Measurements from ENCODE around the gene SPATA1.

SPATA1 gene

DNA sequence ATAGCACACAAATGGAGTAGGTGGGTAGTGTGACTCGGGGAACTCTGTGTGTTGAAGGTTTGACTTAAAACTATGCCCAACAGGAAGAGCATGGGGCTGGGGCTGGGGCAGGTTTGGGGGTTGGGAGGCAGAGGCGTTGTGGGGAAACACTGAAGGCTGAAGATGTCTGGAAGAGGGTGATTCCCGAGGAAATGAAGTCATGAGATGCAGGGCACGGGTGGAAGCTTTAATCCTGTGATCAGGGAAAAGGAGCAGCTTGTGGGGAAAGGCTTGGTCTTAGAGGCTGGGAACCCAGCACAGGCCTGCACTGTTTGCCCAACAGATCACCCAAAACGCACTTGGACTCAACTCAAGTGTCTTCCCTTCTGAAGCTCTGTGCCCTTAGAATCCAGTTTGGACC is 94.6 kb downstream of the SPATA1 start:
- TF ChIP-seq, protein P1, sequence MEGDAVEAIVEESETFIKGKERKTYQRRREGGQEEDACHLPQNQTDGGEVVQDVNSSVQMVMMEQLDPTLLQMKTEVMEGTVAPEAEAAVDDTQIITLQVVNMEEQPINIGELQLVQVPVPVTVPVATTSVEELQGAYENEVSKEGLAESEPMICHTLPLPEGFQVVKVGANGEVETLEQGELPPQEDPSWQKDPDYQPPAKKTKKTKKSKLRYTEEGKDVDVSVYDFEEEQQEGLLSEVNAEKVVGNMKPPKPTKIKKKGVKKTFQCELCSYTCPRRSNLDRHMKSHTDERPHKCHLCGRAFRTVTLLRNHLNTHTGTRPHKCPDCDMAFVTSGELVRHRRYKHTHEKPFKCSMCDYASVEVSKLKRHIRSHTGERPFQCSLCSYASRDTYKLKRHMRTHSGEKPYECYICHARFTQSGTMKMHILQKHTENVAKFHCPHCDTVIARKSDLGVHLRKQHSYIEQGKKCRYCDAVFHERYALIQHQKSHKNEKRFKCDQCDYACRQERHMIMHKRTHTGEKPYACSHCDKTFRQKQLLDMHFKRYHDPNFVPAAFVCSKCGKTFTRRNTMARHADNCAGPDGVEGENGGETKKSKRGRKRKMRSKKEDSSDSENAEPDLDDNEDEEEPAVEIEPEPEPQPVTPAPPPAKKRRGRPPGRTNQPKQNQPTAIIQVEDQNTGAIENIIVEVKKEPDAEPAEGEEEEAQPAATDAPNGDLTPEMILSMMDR (IDR thresholded peaks at IDR 0.05; ENCODE audit: low read depth, low read length): no peak
- no peak for DNase-seq (ENCODE audit: low read depth in 2 of 2)
- no peak overlapping the region for H3K4me3 ChIP-seq (replicated peaks in 1 of 2; ENCODE audit: low read depth in 2 of 2, low read length in 2 of 2)

DNA sequence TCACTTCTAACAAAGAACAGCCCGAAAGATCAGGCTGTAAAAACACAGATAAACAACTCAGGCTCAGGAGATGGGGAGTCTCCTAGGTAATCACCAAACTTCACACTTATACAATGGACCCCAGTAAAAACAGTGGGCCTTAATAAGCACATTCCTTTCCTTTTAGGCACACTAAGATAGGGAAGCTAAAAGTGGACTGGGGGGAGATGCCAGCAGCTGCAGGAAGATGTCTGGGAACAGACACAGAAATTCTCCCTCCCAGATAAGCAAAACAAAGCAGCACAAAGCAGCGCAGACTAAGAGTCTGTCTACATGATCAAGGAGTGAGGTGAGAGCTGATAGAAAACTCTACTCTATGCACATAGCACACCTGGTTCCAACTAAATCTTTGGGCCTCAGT is 97.0 kb downstream of the SPATA1 start:
- H3K4me3 ChIP-seq (replicated peaks in 1 of 2; ENCODE audit: low read depth in 2 of 2, low read length in 2 of 2): peak overlapping the region in 1 of 2 donors; percentile 39
- TF ChIP-seq, protein P1 (IDR thresholded peaks at IDR 0.05; ENCODE audit: low read depth, low read length): no peak
- DNase-seq (ENCODE audit: low read depth in 2 of 2): peak; percentile 40 to 77

DNA sequence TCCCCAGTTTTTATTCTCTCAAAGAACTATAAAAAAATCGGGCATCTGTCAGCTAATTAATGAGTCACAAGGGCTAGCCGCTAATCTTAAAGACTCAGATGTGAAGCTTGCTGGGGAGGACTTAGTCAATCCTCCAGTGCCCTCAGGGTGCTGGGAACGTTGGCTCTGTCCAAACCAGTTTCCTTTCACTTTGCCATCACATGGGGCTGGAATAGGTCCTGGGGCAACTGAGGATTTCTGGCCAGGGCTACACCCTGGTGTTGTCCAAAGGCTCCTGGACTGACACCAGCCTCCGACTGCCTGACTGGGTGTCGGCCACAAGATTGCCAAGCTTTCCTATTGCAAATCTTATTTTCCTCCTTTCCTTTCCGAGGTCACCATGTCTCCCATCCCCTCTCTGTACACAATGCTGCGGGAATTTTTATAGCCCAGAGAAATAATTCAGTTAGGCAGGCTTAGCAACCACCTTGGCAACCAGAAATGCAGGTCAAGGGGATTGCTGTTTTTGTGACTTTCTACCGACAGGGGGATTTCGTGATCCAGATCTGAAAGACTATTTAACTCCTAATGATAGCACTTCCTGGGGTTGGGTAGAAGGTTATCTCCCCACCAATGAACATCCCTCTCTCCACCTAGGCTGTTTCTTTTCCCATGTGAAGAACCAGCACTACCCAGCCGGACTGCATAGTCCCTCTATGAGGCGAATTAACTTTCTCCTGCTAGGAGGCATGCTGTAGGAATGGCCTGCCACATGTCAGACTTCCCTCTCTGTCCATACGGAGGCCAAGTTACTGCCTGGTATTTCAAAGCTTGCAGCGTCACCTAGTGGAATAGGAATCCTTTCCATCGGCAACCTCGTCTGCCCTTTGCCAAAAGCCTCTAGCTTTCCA is 98.0 kb downstream of the SPATA1 start:
- TF ChIP-seq, protein P1 (IDR thresholded peaks at IDR 0.05; ENCODE audit: low read depth, low read length): peak; percentile 68
- peak; percentile 93 to 94 for DNase-seq (ENCODE audit: low read depth in 2 of 2)
- H3K4me3 ChIP-seq (replicated peaks in 1 of 2; ENCODE audit: low read depth in 2 of 2, low read length in 2 of 2): peak overlapping the region; percentile 39

- TF ChIP-seq, protein P1 (IDR thresholded peaks at IDR 0.05; ENCODE audit: low read depth, low read length): no peak
- H3K4me3 ChIP-seq (replicated peaks in 1 of 2; ENCODE audit: low read depth in 2 of 2, low read length in 2 of 2): no peak overlapping the region
- DNase-seq (ENCODE audit: low read depth in 2 of 2): no peak
Measured at GRCh38 chr1:84605157-84605556, 99.0 kb downstream of the SPATA1 start.

GRCh38 chr1:84606977-84607376 is 100.8 kb downstream of the SPATA1 start:
- TF ChIP-seq, protein P1 (IDR thresholded peaks at IDR 0.05; ENCODE audit: low read depth, low read length): no peak
- DNase-seq (ENCODE audit: low read depth in 2 of 2): no peak

DNA sequence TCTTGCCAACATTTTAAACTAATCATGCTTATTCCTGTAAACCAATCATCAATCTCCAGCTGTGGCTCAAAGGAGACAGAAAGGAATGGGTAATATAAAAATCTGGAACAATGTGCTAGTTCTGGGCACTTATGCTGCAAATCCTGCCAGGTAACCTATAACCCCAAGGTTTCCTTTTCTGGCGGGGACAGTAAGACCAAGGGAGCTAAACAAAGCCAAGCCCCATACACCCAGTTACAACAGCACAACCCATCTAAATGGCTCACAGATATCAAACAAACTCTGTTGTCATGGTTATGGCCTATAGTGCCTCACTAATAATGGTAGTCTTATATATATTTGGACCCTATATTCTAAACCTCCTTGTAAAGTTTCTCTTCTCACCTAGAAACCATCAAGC is 104.9 kb downstream of the SPATA1 start:
- DNase-seq (ENCODE audit: low read depth in 2 of 2): peak in 1 of 2 donors; percentile 5
- TF ChIP-seq, protein P1 (IDR thresholded peaks at IDR 0.05; ENCODE audit: low read depth, low read length): no peak
- no peak overlapping the region for H3K4me3 ChIP-seq (replicated peaks in 1 of 2; ENCODE audit: low read depth in 2 of 2, low read length in 2 of 2)

More at GRCh38 chr1:84606977-84607376, 100.8 kb downstream of the SPATA1 start:
- no peak overlapping the region for H3K4me3 ChIP-seq (replicated peaks in 1 of 2; ENCODE audit: low read depth in 2 of 2, low read length in 2 of 2)

All from cardiac fibroblast (primary cell).